ENCODE results near the gene FAM222B.

FAM222B gene

DNA sequence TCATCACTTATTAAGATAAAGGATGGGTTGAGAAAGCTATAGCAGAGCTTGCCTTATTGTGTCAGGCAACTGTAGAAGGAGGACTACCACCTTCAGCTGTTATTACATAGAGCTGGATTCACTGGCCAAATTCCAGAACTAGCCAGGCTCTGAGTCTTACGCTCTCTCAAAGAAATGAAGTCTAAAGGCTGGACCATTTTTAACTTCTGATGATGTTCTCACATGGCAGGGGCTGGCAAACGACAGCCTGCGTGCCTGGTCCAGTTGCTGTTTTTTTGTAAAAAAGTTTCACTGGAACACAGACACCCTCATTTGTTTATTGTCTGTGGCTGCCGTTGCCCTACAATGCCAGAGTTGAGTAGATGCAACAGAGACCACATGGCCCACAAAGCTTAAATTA lies 77.6 kb downstream of the FAM222B start:
- no peak for DNase-seq (ENCODE audit: low read depth)

DNA sequence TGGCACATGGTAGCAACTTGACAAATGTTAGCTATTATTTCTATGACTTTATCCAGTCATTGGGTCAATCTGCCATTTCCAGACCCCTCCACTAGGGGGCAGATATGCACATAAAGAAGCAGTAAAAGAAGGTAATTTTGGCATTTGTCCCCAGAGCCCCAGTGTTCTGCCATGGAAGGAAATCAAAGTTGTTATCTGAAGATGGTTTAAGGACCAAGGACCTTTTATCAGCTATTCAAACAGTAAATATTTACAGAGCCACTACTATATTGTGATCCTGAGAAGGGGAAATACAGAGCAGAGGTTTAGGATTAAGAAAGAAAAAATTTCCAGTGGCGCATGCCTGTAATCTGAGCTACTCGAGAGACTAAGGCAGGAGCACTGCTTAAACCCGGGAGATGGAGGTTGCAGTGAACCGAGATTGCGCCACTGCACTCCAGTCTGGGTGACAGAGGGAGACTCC lies 78.8 kb downstream of the FAM222B start:
- peak; percentile 71 for DNase-seq (ENCODE audit: low read depth)

DNA sequence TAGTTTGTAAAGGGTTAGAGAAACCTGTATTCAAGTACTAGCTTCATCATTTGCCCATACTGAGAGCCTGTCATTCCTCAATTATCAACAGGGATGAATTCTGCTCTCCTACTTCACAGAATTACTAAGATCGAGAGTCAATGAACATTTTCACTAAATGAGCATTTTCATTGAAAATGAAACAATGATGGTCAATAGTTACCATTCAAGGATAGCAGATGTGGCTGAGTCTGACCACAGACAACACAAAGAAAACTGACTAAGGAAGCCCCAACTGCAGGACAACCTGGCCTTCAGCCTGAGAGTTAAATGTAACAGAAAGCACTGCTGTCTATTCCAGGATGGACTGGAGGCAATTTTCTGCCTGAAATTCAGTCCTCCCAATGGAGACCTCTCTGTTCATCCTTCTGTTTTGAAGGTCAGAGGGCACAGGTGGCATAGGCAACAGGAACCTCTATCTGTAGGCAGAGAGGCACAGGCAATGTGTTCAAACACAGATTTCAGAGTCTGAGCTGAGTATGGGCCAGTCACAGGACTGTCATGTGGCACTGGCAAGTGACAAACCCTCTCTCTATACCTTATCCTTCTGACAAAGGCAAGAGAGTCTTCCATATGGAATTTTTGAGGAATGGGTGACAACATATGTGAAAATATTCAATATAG lies 79.3 kb downstream of the FAM222B start:
- DNase-seq (ENCODE audit: low read depth), result no peak

DNA sequence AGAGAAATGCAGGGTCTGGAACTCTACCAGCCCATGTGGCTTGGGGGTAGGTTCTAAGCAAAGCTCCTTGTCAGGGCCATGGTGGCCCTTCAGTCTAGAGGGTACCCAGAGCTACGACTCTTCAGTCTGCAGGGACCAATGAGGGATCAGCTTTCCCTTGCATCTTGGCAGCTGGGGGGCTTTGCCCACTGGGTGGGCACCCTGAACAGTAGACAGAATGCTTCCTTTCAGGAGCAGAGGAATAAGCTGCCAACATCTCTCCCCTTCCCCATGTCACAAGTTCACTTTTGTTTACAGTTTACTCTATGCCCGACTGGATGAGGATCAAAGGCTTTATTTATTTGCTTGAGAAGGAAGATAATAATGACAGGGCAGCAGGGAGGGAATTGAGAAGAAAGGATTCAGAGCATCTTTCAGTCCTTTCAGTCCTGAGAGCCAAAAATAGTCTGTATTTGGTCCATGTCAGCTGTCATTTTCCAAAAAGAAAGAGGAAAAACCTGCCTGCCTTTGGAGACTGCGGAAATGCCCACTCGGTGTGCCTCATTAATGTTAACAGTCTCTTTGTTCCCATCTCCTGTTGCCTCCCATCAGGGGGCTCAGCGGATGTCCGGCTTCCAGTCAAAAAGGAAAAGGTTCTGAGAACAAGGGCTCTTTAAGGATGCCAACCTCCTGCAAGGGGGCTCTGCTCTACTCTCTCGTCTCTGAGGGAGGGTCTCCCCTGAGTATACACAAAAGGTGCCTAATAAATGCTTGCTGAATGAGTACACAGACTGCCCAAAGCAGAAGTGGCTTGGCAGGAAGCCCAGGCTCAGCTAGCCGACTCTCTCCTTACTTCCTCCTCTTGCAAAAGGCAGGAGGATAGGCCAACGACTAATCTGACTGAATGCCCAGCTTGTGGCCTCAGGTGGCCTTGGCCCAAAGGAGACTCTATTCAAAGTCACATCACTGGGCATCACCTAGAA lies 81.7 kb downstream of the FAM222B start:
- DNase-seq (ENCODE audit: low read depth), result no peak

DNA sequence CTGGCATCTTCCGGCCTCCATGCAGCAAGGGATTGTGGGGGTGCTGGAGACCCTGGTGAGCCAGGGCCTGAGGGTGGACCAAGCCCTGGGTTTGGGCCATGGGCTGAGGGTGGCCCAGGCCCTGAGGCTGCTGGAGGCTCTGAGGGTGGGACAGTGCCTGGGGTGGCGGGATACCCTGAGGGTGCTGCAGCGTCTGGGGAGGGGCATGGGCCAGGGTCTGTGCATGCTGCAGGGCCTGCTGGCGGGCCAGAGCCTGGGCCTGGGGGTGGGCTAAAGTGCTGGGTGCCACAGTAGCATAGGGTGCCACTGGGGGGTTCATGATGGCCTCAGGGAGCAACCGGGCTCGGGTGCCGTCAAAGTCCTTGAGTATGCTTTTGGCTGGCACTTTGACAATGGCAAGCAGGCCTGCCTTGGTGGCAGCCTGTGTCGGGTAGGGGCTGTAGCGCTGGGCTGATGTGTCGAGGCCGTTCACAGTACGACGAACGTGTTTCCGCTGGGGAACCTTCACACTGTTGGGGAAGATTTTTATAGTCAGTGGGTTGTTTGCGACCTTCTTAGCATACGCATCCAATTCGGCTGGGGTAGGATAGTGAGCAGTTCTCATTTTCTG lies 83.2 kb downstream of the FAM222B start:
- DNase-seq (ENCODE audit: low read depth), result no peak

DNA sequence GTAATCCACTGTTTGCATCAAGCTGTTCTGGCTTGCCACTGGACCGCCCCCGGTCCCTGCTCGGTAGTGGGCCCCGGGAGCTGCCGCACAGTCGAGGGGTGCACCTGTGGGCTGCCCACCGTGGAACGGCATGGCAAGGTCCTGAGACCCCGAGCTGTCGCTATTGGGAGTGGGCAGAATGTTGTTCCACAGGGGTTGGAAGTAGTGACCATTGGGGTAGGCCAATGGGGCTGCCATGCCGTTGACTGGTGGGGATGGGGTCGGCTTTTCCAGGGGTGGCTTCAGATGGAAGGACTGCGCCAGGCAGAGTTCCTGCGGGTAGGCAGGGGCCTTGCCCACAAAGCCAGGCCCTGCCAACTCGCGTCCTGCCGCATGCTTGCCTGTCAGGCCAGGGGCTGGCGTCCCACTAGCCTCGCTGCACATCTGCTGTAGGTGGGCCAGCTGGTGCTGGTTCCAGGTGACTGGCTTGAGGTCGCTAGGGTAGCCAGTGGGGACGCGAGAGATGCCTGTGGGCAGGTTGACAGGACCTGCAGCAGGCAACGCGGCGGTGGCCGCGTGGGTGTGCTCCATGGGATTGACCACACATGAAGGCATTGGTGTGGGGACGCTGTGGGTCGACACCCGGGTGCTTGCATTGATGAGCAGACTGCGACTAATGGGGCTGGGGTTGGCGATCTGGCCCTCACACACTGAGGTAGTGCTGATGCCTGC lies 84.0 kb downstream of the FAM222B start:
- DNase-seq (ENCODE audit: low read depth), result no peak

DNA sequence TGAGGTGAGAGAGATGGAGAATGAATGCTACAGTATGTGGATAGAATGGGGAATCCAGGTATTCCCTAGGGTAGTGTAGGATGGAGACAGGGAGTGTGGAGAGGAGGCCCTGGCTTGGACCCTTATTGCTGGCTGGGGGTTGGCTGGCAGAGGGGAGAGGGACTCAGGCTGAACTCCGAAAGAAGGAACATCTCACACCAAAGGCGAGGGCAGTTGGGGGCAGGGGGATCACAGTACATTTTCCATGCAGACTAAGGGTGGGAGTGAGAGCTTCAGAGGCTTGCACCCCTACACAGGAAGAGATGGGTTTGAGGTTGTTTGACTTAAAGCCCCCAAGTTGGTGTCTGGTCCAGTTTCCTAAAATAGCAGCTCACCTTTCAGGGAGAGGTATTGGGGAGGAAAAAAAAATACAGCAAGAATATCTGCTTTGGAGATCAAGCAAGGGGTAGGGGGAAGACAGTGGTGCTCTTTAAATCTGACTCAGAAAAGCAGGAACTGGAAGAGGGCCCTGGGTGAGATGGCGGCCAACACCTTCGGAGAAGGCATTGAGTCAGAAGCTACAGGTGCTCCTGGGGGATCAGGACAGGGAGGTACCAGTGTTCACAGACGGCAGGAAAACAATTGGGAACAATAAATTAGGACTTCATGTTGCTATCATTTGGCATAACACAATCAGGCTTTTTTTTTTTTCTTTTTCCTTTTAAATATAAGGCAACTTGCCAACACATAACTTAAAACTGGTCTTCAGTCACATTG lies 86.4 kb downstream of the FAM222B start:
- no peak for DNase-seq (ENCODE audit: low read depth)

DNA sequence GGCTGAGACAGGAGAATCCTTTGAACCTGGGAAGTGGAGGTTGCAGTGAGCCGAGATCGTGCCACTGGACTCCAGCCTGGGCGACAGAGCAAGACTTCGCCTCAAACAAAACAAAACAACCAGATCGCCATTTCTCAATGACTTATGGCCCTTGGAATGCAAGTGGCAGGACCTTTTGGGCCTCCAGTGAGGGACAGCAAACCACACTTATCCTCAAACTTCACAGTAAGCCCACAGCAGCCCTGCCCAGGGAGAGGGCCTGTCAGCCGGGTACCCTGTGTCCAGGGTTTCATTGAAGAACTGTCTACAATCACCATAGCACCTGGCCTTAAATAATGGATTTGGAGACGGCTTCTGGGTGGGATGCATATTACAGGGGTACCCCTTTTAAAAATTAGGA lies 87.1 kb downstream of the FAM222B start:
- DNase-seq (ENCODE audit: low read depth), result no peak

DNA sequence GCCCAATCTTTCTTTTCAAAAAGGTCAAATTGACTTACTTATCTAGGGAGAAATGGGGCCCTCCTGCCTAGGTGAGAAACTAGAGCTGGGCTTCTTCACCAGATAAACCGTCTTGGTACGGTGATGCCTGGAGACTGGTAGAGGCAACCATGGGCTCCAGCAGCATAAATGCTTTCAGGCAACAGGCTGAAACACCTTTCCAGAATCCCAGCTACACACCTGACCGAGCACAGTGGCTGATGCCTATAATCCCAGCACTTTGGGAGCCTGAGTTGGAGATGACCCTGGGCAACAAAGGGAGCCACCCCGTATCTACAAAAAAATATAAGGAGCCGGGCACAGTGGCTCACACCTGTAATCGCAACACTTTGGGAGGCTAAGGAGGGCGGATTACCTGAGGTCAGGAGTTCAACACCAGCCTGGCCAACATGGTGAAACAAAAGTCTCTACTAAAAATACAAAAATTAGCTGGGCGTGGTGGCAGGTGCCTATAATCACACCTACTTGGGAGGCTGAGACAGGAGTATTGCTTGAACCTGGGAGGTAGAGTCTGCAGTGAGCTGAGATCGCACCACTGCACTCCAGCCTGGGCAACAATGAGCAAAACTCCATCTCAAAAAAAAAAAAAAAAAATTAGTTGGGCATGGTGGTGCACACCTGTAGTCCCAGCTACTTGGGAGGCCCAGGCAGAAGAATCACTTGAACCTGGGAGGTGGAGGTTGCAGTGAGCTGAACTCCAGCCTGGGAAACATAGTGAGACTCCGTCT lies 90.8 kb downstream of the FAM222B start:
- DNase-seq (ENCODE audit: low read depth), result no peak

DNA sequence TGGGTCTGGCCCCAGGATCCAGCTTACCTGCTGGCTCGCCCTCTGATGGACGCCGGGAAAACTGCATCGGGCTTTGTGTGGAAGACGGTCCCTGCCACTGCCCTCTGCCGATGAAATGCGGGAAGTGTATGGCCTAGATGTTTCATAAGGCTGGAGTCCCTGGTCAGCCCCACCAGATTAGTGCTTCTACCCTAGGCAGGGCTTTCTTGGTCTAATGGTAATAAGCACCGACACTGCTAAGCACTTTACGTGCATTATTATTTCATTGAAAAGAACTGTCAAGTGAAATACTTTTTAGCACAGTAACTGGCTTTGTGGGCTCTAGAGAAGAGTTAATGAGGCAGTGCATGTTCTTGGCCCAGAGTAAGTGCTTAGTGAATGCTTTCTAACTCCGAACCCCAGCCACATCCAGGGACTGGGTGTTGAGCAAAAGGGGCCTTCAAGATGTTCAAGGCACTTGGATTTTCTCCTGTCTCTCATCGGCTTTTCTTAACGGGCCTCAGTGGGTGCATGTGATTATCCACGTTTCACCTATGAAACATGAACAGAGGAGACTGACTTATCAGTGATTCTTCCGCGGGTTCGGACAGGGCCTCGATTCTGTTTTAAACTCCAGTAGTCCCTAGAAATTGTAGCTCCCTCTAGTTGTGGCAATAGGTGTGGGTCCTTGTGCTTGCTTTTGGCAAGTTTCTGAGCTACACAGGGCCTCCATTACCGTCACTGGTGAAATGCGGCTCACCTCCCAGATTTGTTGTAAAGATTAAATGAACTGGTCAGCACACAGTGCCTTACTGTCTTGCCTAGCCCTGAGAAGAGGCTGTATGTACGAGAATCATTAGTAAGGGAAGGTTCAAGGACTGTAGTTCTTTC lies 92.2 kb downstream of the FAM222B start:
- DNase-seq (ENCODE audit: low read depth), result peak; percentile 81

DNA sequence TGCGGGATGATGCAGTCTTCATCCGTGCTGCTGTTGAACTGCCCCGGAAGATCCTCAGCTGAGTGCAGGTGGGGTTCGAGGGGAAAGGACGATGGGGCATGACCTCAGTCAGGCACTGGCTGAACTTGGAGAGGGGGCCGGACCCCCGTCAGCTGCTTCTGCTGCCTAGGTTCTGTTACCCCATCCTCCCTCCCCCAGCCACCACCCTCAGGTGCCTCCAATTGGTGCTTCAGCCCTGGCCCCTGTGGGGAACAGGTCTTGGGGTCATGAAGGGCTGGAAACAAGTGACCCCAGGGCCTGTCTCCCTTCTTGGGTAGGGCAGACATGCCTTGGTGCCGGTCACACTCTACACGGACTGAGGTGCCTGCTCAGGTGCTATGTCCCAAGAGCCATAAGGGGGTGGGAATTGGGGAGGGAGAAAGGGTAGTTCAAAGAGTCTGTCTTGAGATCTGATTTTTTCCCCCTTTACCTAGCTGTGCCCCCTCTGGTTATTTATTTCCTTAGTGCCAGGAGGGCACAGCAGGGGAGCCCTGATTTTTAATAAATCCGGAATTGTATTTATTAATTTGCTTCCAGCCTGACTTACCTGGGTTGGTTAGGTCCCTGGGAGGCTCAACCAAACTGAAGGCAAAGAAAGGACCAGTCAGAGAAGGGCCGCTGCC lies 92.9 kb downstream of the FAM222B start:
- no peak for DNase-seq (ENCODE audit: low read depth)

DNA sequence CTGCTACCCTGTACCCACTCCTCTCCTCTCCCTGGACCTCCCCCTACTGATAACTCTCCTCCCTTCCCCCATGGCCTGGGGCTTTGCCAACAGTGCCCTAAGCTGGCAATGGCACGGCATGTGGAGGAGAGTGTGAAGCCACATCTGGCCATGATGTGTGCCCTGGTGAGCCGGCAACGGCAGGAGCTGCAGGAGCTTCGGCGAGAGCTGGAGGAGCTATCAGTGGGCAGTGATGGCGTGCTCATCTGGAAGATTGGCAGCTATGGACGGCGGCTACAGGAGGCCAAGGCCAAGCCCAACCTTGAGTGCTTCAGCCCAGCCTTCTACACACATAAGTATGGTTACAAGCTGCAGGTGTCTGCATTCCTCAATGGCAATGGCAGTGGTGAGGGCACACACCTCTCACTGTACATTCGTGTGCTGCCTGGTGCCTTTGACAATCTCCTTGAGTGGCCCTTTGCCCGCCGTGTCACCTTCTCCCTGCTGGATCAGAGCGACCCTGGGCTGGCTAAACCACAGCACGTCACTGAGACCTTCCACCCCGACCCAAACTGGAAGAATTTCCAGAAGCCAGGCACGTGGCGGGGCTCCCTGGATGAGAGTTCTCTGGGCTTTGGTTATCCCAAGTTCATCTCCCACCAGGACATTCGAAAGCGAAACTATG lies 93.6 kb downstream of the FAM222B start:
- no peak for DNase-seq (ENCODE audit: low read depth)

DNA sequence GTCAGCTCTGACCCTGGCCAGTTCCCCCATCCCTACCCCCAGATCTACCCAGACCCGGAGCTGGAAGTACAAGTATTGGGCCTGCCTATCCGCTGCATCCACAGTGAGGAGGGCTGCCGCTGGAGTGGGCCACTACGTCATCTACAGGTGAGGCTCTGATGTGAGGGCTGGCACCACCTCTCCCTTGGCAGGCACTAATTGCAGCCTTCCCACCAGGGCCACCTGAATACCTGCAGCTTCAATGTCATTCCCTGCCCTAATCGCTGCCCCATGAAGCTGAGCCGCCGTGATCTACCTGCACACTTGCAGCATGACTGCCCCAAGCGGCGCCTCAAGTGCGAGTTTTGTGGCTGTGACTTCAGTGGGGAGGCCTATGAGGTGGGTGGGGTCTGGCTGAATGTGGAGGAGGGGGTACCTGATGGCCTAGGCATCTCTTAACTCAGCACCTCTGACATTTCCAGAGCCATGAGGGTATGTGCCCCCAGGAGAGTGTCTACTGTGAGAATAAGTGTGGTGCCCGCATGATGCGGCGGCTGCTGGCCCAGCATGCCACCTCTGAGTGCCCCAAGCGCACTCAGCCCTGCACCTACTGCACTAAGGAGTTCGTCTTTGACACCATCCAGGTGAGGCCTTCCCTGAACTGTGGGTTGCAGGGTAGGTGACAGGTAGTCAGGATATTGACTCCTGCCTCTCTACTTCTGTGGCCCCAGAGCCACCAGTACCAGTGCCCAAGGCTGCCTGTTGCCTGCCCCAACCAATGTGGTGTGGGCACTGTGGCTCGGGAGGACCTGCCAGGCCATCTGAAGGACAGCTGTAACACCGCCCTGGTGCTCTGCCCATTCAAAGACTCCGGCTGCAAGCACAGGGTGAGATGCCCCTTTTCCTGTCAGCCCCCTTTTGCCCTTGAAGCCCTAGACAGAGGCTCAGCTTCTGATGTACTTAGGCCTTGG lies 94.5 kb downstream of the FAM222B start:
- DNase-seq (ENCODE audit: low read depth), result no peak

DNA sequence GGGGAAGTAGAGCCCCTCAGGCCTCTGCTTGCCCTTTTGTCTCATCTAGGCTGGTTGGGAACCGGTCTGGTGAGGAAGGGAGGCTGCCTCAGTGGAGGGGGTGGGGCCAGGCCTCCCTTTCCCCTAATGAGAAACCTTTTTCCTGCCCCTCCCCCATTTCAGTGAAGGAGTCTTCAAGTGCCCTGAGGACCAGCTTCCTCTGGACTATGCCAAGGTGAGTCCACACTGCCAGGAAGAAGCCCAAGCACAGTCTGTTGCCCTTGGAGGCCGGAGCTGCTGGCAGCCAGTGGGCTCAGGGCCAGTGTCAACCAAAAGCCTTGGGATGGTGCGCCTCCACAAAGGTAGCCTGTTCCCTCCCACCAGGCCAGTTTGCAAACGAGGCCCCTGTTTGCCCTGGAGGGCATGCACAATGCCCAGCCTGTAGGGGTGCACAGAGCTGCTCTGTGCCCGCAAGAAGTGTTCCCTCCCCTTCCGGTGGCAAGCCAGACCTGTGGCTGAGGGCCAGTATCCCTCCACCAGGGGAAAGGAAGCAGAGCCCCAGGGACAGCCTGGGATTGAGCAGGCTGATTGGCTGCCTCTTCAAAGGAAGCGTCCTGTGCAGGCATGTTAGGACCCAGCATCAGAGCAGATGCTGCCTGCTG lies 95.4 kb downstream of the FAM222B start:
- DNase-seq (ENCODE audit: low read depth), result no peak

DNA sequence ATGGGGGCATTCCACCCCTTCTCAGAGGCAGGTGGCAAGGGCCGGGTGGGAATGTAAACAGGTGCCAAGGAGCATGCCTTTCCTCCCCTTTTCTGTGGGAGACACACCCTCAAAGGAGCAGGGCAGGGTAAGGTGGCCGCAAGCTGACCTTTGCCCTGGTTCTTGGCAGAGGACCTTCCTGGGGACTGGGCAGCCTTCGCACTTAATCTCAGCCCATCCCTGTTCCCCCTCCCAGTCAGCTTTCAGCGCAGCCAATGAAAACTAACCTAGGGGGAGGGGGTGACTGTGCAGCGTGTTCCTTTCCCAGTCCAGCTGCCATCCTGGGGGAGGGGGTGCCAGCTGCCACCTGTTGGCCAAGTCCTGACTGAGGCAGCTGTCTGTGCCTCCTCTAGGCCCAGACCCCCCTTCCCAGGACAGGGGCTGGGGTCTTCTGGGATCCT lies 96.0 kb downstream of the FAM222B start:
- no peak for DNase-seq (ENCODE audit: low read depth)

DNA sequence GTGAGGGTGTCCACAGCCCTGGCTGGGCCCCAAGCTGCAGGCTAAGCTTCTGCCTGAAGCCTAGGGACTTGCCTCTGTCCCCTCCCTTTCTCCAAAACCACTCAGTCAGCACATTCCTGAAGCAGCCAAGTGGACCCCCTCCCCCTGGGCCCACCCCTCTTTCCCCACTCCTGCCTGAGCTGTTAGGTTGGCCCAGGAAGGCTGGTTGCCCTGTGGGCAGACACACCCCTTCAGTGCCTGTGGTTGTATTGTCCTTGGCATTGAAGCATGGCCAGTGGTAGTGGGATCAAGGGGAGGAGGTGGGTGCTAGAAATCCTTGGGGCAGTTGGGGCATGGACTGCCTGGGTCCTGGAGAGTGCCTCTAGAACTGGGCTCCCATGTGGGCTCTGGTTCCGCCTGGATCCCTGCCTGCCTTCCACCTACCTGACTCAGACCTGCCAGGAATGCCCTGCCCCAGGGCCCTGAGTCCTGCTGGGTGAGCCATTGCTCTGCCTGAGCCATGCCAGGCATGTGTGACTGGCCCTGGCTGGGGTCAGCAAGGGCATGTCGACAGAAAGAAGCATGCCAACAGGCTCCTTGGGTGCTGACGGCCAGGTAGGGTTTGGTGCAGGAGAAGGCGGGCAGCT lies 96.7 kb downstream of the FAM222B start:
- DNase-seq (ENCODE audit: low read depth), result no peak
